H1 (cell line): ENCODE measurements around the gene FOXS1. TPM values are rescaled to one million over a fixed set of nuclear protein-coding genes. Genes with fewer than 3 reads are reported as not detected.

Experiments
- ASH2L ChIP-seq: fragments of 200-600, 300-600 bp; sonication (generic); IDR thresholded peaks from one replicate; pipeline ENCODE4 v1.7.1; 2017; ENCODE audit warnings: low read length
- CHD2 ChIP-seq: IDR thresholded peaks from 2 replicates; pipeline ENCODE4 v1.6.1; 2012; ENCODE audit warnings: low read length, improper control_type of control experiment
- GABPA ChIP-seq: IDR thresholded peaks from 2 replicates; pipeline ENCODE4 v1.6.1; 2011; ENCODE audit warnings: mild to moderate bottlenecking, low read length, moderate library complexity, borderline replicate concordance; ENCODE audit not compliant: insufficient read depth
- MAFK ChIP-seq: IDR thresholded peaks from 2 replicates; pipeline ENCODE4 v1.6.1; 2012; ENCODE audit warnings: low read depth, mild to moderate bottlenecking, improper control_type of control experiment, low read length
- SIN3A ChIP-seq, 2 experiments: IDR thresholded peaks in 1 of 2; conservative IDR thresholded peaks in 1 of 2; 2 replicates each; pipeline ENCODE4 v1.6.1; 2011 to 2012; ENCODE audit warnings: low read length in 2 of 2, improper control_type of control experiment in 1 of 2, low read depth in 1 of 2, mild to moderate bottlenecking in 1 of 2
- SP2 ChIP-seq: IDR thresholded peaks from 2 replicates; pipeline ENCODE4 v1.6.1; 2012; ENCODE audit warnings: mild to moderate bottlenecking, low read length, inconsistent platforms
- TAF1 ChIP-seq: IDR thresholded peaks from 2 replicates; pipeline ENCODE4 v1.6.1; 2011; ENCODE audit warnings: mild to moderate bottlenecking, low read depth, low read length
- polyA plus RNA-seq, 7 experiments: library from polyadenylated mRNA; depleted of rRNA in 3 of 7; stranded (reverse) in 5 of 7; unstranded in 2 of 7; fragments of >200 nt in 5 of 7; fragments of 200-250 nt in 2 of 7; gene quantifications; 1 replicate in 5 of 7; 2 replicates in 1 of 7; 4 replicates in 1 of 7; pipeline versions ENCODE4 v1.2.1 to v1.2.3, GENCODE V29; 2011 to 2013; ENCODE audit warnings: missing spikeins in 2 of 7, mixed read lengths in 2 of 7
- total RNA-seq: library from RNA; stranded (reverse); fragmentation: NEBNext Ultra II Directional; extraction: Animal tissue kit (Norgen Biotek cat#: 25700); gene quantifications from 2 replicates; pipeline ENCODE4 v1.2.1, GENCODE V29; 2021
- TF ChIP-seq, protein P1 (sequence below): IDR thresholded peaks from 2 replicates; pipeline ENCODE4 v1.6.1; 2011; ENCODE audit warnings: low read length, improper control_type of control experiment
- TF ChIP-seq, protein P2 (sequence below): fragments of 300-600 bp; sonication (generic); IDR thresholded peaks from 2 replicates; pipeline ENCODE4 v1.7.1; 2012; ENCODE audit warnings: low read length, moderate library complexity, mild to moderate bottlenecking, inconsistent platforms; ENCODE audit not compliant: insufficient replicate concordance

The FOXS1 gene
- total and polyA plus RNA-seq, 2 of the 8 experiments (the other 6 are each of a cell fraction or from before 2014, with no cell fraction given) = 0.45 TPM; not detected in 1

DNA sequence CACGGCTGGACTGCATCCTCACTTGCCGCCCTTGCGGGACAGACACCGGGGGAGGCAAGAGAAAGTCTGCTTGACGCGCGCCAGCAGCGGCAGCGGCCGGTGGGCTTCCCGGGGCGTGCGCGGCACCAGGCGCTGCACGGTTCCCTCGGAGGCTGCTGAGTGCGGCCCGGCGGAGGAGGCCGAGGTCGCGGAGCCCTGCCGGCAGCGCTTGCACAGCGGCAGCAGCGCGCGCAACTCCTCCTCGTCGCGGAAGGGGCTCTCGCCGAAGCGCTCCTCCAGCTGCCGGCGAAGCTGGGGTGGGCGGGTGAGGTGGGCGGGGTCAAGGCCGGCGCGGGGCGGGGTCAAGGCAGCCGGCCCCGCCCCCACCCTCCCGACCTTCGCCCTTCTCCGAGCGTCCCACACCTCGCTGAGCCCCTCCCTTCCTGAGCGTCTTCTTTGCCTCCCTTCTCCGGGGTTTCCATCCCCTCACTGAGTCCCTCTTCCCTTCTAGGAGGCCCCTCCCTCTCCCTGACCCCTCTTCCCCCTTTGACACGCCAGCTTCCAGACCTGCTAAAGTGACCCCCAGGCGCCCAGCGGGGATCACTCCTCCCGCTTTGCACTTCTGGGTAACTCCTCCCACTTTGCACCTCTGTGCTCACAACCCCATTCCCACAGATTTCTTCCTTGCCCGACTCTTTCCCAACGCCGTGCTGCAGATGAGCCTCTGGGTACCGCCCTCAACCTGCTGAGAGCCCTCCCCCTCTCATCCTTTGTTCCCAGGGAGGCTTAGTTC, 16.2 kb upstream of the FOXS1 start (continued):
- TF ChIP-seq, protein P1, sequence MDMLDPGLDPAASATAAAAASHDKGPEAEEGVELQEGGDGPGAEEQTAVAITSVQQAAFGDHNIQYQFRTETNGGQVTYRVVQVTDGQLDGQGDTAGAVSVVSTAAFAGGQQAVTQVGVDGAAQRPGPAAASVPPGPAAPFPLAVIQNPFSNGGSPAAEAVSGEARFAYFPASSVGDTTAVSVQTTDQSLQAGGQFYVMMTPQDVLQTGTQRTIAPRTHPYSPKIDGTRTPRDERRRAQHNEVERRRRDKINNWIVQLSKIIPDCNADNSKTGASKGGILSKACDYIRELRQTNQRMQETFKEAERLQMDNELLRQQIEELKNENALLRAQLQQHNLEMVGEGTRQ = no peak
- TF ChIP-seq CHD2 = peak; percentile 35; the same call in 1 of the 2 replicates
- TF ChIP-seq SP2 = no peak
- peak; percentile 66 for TF ChIP-seq ASH2L
- TF ChIP-seq GABPA = no peak
- TF ChIP-seq MAFK = no peak
- TF ChIP-seq TAF1 = no peak; the same call in 1 of the 2 replicates
- TF ChIP-seq, protein P2, sequence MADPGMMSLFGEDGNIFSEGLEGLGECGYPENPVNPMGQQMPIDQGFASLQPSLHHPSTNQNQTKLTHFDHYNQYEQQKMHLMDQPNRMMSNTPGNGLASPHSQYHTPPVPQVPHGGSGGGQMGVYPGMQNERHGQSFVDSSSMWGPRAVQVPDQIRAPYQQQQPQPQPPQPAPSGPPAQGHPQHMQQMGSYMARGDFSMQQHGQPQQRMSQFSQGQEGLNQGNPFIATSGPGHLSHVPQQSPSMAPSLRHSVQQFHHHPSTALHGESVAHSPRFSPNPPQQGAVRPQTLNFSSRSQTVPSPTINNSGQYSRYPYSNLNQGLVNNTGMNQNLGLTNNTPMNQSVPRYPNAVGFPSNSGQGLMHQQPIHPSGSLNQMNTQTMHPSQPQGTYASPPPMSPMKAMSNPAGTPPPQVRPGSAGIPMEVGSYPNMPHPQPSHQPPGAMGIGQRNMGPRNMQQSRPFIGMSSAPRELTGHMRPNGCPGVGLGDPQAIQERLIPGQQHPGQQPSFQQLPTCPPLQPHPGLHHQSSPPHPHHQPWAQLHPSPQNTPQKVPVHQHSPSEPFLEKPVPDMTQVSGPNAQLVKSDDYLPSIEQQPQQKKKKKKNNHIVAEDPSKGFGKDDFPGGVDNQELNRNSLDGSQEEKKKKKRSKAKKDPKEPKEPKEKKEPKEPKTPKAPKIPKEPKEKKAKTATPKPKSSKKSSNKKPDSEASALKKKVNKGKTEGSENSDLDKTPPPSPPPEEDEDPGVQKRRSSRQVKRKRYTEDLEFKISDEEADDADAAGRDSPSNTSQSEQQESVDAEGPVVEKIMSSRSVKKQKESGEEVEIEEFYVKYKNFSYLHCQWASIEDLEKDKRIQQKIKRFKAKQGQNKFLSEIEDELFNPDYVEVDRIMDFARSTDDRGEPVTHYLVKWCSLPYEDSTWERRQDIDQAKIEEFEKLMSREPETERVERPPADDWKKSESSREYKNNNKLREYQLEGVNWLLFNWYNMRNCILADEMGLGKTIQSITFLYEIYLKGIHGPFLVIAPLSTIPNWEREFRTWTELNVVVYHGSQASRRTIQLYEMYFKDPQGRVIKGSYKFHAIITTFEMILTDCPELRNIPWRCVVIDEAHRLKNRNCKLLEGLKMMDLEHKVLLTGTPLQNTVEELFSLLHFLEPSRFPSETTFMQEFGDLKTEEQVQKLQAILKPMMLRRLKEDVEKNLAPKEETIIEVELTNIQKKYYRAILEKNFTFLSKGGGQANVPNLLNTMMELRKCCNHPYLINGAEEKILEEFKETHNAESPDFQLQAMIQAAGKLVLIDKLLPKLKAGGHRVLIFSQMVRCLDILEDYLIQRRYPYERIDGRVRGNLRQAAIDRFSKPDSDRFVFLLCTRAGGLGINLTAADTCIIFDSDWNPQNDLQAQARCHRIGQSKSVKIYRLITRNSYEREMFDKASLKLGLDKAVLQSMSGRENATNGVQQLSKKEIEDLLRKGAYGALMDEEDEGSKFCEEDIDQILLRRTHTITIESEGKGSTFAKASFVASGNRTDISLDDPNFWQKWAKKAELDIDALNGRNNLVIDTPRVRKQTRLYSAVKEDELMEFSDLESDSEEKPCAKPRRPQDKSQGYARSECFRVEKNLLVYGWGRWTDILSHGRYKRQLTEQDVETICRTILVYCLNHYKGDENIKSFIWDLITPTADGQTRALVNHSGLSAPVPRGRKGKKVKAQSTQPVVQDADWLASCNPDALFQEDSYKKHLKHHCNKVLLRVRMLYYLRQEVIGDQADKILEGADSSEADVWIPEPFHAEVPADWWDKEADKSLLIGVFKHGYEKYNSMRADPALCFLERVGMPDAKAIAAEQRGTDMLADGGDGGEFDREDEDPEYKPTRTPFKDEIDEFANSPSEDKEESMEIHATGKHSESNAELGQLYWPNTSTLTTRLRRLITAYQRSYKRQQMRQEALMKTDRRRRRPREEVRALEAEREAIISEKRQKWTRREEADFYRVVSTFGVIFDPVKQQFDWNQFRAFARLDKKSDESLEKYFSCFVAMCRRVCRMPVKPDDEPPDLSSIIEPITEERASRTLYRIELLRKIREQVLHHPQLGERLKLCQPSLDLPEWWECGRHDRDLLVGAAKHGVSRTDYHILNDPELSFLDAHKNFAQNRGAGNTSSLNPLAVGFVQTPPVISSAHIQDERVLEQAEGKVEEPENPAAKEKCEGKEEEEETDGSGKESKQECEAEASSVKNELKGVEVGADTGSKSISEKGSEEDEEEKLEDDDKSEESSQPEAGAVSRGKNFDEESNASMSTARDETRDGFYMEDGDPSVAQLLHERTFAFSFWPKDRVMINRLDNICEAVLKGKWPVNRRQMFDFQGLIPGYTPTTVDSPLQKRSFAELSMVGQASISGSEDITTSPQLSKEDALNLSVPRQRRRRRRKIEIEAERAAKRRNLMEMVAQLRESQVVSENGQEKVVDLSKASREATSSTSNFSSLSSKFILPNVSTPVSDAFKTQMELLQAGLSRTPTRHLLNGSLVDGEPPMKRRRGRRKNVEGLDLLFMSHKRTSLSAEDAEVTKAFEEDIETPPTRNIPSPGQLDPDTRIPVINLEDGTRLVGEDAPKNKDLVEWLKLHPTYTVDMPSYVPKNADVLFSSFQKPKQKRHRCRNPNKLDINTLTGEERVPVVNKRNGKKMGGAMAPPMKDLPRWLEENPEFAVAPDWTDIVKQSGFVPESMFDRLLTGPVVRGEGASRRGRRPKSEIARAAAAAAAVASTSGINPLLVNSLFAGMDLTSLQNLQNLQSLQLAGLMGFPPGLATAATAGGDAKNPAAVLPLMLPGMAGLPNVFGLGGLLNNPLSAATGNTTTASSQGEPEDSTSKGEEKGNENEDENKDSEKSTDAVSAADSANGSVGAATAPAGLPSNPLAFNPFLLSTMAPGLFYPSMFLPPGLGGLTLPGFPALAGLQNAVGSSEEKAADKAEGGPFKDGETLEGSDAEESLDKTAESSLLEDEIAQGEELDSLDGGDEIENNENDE = no peak
- peak in 1 of 2 experiments; percentile 89; a peak in 2 of 4 replicates for TF ChIP-seq SIN3A (conservative IDR thresholded peaks at IDR 0.05 in 1 of 2, IDR thresholded peaks at IDR 0.05 in 1 of 2; ENCODE audit: low read depth in 1 of 2, low read length in 2 of 2)
